DMS114 treated with DMSO at 0.1 percent for 48 hours (cell line): Measurements from ENCODE around the gene SMG6.
A peak's percentile ranks its signal among the peaks of the same experiment; 100 is the strongest.
"Not testable (repeated sequence)": the region's sequence is repeated elsewhere in the genome, so short reads cannot be mapped to it uniquely, and the experiment has no call there.

Experiments
- DNase-seq: peaks from one replicate; lab custom pipeline; 2025; ENCODE audit not compliant: unreplicated experiment; lab: John Stamatoyannopoulos, UW

Gene SMG6

DNA sequence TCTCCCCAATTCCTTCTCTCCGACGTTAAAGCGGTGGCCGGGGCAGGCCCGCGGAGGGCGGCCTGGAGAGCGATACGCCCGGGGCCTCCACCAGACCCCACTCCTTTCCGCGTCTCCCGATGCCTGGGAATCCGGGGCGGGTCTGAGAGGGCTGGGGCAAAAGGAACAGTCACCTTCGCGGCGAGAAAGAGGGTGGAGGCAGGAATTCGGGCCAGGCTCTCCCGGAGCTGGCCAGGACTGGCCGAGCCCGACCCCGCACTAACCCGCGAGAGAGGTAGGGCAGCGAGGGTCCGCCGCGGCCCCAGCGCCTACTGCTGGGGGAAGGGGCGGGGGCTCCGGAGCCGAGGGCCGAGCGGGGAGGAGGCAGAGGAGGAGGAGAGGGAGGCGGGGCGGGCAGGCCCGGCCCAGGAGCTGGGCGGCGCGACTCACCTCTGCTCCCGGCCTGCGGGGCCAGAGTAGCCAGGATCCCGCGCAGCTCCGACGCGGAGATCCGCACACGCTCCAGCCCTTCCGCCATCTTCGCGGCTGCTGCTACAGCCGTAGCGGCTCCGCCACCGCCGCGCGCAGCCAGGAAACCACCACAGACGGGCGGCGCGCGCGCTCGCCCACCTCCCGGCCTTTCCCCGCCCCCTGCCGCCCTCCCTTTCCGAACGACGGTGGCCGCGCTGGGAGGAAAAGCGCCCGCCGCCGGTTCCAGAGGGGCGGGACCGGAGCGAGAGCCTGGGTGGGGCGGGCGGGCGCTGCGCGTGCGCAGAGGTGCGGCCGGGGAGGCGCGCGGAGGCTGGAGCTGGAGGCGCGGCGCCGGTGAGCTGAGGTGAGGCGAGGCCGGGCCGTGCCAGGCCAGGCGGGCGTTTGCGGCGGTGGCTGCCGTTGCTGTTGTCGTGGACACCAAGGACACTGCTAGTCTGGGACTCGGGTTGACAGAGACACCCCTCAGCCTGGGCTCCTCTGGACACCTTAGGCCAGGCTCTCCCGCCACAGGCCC lies at the start of gene SMG6, which contains the start of gene SRR:
SMG6 (minus strand) TSS at position 582 of the 985 bp plus-strand sequence; CDS start at position 517, 65 bp downstream.
SRR (plus strand) TSS at position 747 of the 985 bp plus-strand sequence. CDS start 11,611 bp downstream, outside the sequence.
- DNase-seq: peak; percentile 73

DNA sequence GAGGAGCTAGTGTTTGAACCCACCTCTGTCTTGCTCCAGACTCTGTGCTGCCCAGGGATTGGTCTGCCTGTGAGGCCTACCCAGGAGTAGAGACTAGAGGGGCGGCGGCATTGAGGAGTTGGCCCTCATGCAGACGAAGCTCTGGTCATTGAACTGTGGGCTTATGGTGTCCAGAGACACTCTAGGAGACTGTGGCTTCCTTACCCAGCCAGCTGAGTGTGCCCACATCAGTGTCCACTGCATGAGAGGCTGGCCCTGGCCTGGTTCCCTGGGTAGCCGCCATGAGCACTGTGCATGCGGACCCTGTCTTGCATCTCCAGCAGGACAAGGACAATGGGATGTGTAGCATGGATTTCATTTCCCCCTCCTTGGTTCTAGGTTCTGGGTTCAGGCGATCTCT lies 47.7 kb upstream of the SMG6 start:
- no peak for DNase-seq

DNA sequence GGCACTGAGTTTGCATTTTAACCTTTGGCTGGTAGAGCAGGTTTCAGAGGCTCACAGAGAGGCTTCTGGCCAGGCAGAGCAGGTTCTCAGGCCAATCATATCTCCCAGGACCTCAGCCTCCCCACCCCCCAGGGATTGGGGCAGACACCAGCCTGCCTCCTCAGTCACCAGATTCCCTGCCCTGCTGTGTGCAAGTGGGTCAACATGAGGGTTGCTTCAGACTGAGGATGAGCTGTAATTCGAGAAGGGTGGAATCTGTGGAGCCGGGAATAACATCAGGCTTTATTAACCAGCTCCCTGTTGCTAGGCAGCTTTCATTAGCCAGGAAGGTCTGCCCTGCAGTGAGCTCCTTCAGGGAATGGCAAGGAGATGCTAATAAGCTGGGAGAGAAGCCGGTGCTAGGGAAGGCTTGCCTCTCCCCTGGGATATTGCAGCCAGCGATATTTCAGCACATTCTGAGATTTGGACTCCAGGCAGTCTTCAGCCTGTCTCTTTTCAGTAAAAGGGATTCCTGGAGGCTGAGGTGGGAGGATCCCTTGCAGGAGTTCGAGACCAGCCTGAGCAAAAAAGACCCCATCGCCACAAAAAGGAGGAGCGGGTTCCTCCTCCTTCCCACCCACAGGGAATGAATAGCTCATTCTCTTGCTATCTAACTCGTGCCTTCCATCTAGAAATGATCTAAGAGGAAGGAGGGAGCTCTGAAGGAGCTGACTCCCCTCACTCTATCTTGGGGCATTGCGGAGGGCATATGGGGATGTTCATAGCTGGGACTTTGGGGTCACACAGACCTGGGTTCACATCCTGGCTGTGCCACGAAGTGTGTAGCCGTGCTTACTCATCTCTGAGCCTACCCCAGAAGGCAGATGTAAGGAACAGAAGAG lies 44.5 kb upstream of the SMG6 start:
- no peak for DNase-seq

DNA sequence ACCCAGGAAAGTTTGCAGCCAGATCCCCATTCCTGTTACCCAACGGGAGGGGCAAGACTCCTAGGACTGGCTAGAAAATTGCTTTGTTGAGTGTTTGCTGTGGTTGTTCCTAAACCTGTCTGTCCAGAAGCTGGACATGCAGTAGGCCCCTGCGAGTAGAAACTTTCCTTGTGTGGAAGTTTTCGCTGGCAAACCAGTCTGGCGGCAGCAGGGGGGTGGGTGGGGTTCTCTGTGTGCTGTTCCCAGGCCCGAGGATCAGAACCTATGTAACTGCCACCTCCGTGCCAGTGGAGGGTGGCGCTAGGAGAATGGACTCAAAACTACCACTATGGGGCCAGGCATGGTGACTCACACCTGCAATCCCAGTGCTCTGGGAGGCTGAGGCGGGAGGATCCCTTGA lies 42.9 kb upstream of the SMG6 start:
- DNase-seq: no peak

DNA sequence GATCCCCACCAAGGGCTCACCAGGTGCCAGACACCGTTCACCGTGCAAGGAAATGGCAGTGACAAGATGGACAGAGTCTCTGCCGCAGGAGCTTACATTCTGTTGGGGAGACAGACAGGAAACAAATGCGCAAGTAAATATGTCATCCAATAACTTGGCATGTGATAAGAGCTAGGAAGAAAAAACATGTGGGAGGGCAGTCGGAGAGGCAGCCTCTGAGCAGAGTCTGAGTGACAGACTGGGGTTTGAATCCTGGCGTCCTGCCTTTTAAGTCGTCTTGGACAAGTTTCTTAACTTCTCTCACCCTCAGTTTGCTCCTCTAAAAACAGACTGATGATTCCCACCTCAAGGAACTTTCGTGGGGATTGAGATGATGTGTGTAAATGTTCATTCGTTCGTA lies 40.9 kb upstream of the SMG6 start:
- DNase-seq: no peak

DNA sequence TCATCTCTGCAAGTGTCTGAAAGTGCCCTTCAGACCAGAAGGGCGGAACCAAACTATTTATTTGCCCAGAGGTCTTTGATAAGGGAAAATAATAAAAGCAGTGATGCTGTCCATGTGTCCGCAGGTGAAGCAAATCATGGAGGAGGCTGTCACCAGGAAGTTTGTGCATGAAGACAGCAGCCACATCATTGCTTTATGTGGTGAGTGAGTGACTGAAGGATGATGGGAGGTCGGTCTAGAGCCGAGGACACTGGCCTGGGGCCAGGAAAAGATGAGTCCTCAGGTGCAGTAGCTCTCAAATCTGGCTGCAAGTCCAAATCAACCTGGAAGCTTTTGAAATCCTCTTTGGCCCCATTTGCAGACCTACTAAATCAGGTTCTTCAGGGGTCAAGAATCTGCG lies 39.8 kb upstream of the SMG6 start:
- no peak for DNase-seq

DNA sequence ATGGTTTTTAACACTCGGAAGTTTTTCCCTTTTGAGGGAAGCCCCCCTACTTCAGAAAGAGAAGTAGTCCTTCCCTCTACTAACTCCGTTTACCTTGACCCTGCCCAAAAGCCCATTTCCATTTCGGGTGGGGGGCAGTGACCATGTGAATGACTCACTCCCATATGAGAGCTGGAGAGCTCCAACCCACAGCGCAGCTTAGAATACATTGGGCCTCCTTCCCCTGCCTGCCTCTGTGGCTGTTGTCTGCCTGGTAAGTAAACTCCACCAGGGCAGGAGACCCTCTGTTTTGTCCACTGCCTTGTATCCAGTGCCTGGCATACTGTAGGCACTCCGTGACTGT lies 34.7 kb upstream of the SMG6 start:
- DNase-seq: no peak

DNA sequence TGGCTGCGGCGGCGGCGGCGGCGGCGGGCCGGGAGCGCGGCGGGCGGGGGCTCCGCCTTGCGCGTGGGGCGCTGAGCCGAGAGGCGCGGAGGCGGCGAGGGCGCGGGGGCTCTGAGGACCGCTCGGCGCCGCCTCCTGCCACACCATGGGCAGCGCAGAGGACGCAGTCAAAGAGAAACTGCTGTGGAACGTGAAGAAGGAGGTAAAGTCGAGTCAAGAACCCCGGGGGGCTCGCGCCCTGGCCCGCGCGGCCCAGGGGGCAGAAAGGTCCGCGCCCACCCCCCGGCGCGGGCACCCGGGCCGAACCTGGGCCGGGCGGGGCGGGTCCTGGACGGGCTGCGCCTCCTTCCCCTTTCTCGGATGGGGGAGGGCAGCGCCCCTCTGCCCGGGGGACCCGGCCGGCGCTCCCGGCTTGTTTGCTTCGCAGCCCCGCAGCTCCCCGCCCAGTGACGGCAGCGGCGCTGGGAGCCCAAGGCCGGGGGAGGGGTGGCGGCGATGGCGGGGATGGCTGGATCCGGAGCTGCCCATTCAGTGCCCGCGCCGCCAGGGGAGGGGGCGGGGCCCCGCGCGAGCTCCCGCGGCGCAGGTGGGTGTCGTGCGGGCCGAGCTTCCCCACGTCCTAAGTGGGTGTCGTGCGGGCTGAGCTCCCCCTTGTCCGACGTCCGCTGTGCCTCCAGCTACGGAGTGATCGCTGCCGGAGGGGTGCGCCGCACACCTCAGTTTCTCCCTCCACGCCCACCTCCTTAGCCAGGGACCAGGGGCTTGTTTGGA lies 34.1 kb upstream of the SMG6 start:
- no peak for DNase-seq

DNA sequence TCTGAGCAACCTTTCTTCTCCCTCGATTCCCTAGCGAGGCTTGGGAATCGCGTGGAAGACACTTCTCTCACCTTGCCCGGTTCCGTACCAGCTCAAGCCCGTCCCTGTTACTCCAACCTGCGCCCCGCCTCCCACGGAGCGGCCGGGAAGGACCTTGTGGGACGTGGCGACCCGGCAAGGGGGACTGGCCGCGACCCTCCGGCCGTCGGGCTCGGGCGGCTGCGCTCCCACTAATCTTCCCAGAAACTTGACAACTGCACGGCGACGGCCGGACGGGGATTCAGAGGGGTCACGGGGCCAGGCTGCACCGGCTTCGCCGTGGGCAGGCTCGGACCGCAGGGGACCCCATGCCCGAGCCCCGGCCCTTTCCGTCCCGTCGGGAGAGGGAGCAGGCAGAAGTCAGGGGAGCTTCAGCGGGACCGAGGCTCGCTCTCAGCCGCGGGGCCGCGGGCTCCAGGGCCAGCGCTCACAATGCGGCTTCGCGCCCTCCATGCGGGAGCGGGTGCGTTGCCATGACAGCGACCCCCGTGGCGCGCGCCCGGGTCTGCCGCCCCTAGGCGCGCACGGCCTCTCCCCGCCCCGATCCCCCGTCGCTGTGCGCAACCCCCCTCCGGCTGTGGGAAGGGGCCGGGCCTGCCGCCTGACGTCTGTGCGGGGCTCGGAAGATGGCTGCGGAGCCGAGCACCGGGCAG lies 33.4 kb upstream of the SMG6 start, which contains the start of gene SGSM2:
SGSM2 (plus strand) TSS at position 650 of the 692 bp plus-strand sequence. CDS start 188 bp downstream, outside the sequence.
- peak; percentile 38 for DNase-seq

DNA sequence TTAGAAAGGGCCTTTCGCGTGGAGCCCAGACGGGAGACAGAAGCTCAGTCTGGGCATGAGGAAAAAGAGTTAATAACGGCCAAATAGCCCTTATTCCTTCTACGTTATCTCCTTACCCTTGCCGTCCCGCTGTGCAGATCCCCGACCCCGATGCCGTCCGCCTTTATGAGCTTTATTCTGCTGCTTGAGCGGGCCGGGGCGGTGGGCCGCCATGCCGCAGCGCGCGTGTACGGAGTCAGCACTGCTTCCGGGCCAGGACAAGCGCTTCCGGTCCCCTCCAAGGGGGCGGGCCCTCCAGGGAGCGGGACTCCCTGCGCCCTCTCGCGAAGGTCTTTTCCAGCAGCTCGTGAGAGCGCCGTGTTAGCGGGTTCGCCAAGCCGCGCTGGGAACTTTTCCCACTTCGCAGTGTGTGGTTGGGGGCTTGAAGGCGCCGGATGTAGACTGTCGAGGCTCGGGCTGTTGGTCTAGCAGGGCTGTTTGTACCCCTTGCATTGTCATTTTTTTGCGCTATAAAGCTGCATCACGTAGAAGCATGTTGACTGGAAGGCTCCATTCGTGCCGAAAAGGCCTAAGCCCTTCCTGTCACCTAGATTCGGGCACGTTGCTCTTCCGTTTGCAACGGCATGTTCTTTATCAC lies 32.7 kb upstream of the SMG6 start, which contains the start of gene TSR1:
TSR1 (minus strand) TSS at position 243 of the 637 bp plus-strand sequence; CDS start at position 213, 30 bp downstream.
- peak; percentile 75 for DNase-seq

DNA sequence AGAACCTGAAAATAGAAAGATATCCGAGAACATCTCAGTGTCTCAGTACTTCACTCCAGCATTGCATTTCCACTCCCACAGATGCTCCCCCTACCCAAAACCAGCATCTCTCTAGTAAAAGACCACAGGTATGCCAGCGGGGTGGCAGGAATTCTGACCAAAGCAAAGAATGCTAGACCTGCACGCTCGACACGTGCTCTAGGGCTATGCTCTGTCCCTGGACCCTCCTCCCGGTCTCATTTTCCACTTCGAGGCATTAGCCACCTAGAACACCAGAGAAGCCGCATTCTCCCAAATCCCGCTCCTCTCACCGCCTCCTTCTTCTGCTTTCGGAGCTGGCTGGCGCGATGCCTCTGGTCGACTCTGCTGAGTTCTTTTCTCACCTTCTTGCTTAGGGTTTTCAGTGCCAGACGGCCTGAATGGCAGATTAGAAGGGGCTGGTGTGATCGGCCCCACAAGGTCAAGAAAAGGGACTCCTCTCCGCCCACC lies 32.2 kb upstream of the SMG6 start:
- no peak for DNase-seq

DNA sequence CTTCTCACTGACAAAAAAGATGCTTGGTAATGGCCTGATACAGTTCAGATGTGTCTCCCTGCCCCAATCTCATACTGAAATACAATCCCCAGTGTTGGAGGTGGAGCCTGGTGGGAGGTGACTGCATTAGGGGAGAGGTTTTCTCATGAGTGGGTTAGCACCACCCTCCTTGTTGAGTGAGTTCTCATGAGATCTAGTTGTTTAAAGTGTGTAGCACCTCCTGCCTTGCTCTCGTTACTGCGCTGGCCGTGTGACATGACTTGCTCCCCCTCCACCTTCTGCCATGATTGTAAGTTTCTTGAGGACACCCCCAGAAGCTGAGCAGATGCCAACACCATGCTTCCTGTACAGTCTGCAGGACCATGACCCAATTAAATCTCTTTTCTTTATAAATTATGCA lies 27.7 kb upstream of the SMG6 start:
- no peak for DNase-seq

DNA sequence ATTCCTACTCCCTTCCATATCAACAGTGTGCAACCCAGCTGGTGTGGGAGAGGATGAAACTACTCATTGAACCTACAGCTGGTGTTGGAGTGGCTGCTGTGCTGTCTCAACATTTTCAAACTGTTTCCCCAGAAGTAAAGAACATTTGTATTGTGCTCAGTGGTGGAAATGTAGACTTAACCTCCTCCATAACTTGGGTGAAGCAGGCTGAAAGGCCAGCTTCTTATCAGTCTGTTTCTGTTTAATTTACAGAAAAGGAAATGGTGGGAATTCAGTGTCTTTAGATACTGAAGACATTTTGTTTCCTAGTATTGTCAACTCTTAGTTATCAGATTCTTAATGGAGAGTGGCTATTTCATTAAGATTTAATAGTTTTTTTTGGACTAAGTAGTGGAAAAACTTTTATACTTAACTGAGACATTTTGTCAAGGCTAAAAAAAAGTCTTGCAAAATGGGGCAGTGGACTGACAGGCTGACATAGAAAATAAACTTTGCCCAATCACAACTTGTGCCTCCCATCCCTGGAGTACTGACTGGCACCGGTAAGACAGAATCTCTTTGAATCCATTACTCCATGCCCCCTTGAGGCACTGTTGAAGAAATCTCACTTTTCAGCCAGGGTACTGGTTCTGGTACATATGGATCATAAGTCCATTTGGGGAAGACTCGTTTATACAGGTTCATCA lies 20.2 kb upstream of the SMG6 start:
- DNase-seq: no peak

DNA sequence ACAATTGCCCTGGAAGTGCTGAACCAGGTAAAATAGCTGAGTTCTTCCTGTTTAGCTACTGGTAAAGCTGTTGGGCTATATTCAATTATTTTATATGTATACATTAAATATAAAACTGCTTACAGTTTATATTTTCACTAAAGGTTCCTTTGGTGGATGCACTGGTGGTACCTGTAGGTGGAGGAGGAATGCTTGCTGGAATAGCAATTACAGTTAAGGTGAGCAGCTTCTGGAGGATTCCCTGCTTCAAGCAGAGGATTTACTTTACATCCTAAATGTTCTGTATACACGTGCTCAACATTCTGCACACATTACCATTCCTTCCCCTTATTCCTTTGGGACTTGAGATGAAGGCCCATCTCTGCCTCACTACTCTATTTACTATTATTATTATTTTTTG lies 17.8 kb upstream of the SMG6 start:
- DNase-seq: no peak

DNA sequence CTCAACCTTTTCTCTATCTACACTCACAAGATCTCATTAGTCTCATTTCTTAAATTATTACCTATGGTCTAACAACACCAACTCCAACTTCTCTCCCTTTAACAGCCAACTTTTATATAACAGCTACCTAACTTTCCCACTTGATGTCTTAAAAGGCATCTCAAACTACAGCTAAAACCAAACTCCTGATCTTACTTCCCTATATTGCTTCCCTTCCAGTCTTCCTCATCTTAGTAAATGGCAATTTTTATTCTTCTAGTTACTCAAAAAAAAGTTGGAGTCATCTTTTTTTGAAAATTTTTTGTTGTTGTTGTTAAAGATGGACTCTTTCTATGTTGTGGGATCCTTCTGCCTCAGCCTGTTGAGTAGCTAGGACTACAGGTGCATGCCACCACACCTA lies 15.5 kb upstream of the SMG6 start:
- DNase-seq: no peak

DNA sequence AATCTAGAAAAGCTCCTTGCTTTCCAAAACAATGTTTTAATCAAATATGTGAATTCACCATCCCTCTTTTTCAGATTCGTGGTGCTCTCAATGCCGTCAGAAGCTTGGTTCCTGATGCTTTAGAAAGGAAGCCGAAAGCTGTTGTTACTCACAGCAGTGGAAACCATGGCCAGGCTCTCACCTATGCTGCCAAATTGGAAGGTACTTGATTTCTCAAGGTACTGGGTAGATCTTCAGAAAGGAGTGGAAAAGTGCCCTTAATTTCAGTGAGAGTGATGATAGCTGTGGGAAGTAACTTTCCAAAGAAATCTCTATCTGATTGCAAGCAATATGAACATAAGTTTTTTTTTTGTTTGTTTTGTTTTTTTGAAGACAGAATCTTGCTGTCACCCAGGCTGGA lies 14.2 kb upstream of the SMG6 start:
- no peak for DNase-seq

DNA sequence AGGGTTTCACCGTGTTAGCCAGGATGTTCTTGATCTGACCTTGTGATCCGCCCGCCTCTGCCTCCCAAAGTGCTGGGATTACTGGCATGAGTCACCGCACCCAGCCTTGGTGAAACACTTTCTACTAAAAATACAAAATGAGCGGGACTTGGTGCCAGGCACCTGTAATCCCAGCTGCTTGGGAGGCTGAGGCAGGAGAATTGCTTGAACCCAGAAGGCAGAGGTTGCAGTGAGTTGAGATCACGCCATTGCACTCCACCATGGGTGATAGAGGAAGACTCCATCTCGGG lies 13.3 kb upstream of the SMG6 start:
- not testable (repeated sequence) for DNase-seq

DNA sequence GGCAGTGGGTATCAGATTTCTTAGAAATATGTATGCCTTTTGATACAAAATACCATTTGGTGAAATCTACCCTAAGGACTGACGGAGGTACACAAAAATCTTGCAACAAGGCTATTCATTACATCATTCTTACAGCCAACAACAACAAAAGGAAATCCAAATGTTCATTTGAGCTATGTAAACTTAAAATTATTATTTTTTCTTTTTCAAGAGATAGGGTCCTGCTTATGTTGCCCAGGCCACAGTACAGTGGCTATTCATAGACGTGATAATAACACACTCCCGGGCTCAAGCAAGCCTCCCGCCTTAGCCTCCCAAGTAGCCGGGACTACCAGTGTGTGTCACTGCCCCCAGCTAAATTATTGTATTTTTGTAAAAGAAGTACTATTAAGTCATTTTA lies 9.2 kb upstream of the SMG6 start:
- no peak for DNase-seq
